Epithelial cell of esophagus (primary cell): Measurements from ENCODE around the gene GBX2.

Source experiments
- DNase-seq: peaks from one replicate; pipeline ENCODE4 v3.0.0; 2010; ENCODE audit warnings: low read depth
- H3K4me3 ChIP-seq: 2 replicates; pipeline ENCODE4 v1.5.1; 2011; ENCODE audit warnings: mild to moderate bottlenecking, low read length, control low read depth
- CTCF ChIP-seq: IDR thresholded peaks from 2 replicates; pipeline ENCODE4 v1.5.1; 2011; ENCODE audit warnings: low read depth, mild to moderate bottlenecking, low read length, control low read depth, inconsistent platforms; ENCODE audit not compliant: insufficient read depth; ENCODE audit errors: missing control alignments

The GBX2 gene

GRCh38 chr2:236119476-236119875 lies 48.7 kb downstream of the GBX2 start:
- no peak for DNase-seq
- TF ChIP-seq CTCF: no peak
- no peak overlapping the region for H3K4me3 ChIP-seq

- no peak for TF ChIP-seq CTCF
- no peak for DNase-seq
- H3K4me3 ChIP-seq: no peak overlapping the region
Observed at GRCh38 chr2:236119003-236119402, 49.2 kb downstream of the GBX2 start.

- H3K4me3 ChIP-seq: no peak overlapping the region
- no peak for DNase-seq
- no peak for TF ChIP-seq CTCF
Observed at GRCh38 chr2:236117861-236118269, 50.3 kb downstream of the GBX2 start.

DNA sequence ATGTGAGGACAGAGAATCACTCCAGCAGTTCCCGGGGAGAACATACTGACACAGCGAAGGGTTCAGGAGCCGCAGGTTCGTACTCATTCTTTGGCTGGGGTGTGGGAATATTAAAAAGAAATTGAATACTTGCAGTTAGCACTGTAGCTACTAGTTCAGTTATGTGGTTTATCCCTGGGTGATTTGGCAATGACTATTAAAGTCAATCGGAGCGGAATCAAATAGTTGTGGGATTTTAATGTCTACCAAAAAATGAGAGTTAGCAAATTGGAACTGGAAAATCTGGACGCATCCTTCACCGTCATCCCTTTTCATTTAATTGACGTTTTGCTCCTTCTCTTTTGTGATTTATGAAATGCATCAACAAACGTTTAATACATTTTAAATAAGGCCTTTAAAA lies 50.8 kb downstream of the GBX2 start:
- TF ChIP-seq CTCF: no peak
- no peak overlapping the region for H3K4me3 ChIP-seq
- no peak for DNase-seq
